Endothelial cell of umbilical vein (primary cell): ENCODE data around the gene SIGLEC9. TPM values are rescaled to one million over a fixed set of nuclear protein-coding genes. Genes with fewer than 3 reads are reported as not detected.

Experiments used
- BruUV-seq: library from RNA; stranded (reverse); fragments of 400-500 nt; replicated peaks from 2 replicates; lab custom pipeline; 2021; lab: Mats Ljungman, UMichigan
- CTCF ChIA-PET: fragments of 300-600, 350-600 bp; sonication (Branson Sonifier 250); formaldehyde crosslinking; loops from one replicate; lab custom pipeline; 2021; ENCODE audit warnings: antibody characterized with exemption, inconsistent platforms; lab: Charles Lee
- POLR2A ChIA-PET: fragments of 300-600, 350-600 bp; sonication (Branson Sonifier 250); formaldehyde crosslinking; loops from one replicate; lab custom pipeline; 2021; ENCODE audit warnings: antibody characterized with exemption, inconsistent platforms; lab: Charles Lee
- DNase-seq: peaks from one replicate; pipeline ENCODE4 v3.0.0-alpha.2; 2011; ENCODE audit warnings: low read depth, low spot score
- FAIRE-seq: peaks from 2 replicates; lab custom pipeline; 2011; peaks lifted over from hg19 to GRCh38; lab: Jason Lieb, UNC
- H2AFZ ChIP-seq: 2 replicates; pipeline ENCODE4 v1.6.0; 2012; ENCODE audit warnings: low read depth, low read length, control low read depth, inconsistent platforms
- H3K27ac ChIP-seq: 2 replicates; pipeline ENCODE4 v1.5.1; 2011; ENCODE audit warnings: low read depth, mild to moderate bottlenecking, control low read depth, low read length, moderate library complexity; ENCODE audit not compliant: insufficient read depth
- H3K27me3 ChIP-seq, 2 experiments: 2 replicates each; pipeline versions ENCODE4 v1.6.0 to v1.6.1; 2011; ENCODE audit warnings: low read length in 2 of 2, mixed read lengths in 1 of 2; ENCODE audit not compliant: control insufficient read depth in 2 of 2, insufficient read depth in 2 of 2
- H3K36me3 ChIP-seq, 2 experiments: 2 replicates in 1 of 2; 3 replicates in 1 of 2; pipeline ENCODE4 v1.5.1; 2011; ENCODE audit warnings: low read length in 2 of 2, mild to moderate bottlenecking in 1 of 2, moderate library complexity in 1 of 2; ENCODE audit not compliant: control insufficient read depth in 2 of 2, insufficient read depth in 2 of 2; ENCODE audit errors: extremely low read depth in 1 of 2
- H3K4me1 ChIP-seq: 3 replicates; pipeline ENCODE4 v1.5.1; 2011; ENCODE audit warnings: mild to moderate bottlenecking, low read length; ENCODE audit not compliant: control insufficient read depth, insufficient read depth; ENCODE audit errors: extremely low read depth
- H3K4me2 ChIP-seq: 2 replicates; pipeline ENCODE4 v1.6.1; 2011; ENCODE audit warnings: low read length, control low read depth, mixed read lengths; ENCODE audit not compliant: insufficient read depth
- H3K4me3 ChIP-seq, 3 experiments: fragments of 200-600 bp in 1 of 3; sonication (generic), shearing (Covaris generic) in 1 of 3; replicated peaks in 1 of 3; 2 replicates each; pipeline ENCODE4 v1.5.1; 2011 to 2016; ENCODE audit warnings: control low read depth in 3 of 3, low read length in 3 of 3, mild to moderate bottlenecking in 2 of 3, inconsistent platforms in 1 of 3, low read depth in 1 of 3, moderate library complexity in 1 of 3; ENCODE audit not compliant: insufficient read depth in 1 of 3
- H3K79me2 ChIP-seq: 2 replicates; pipeline ENCODE4 v1.6.0; 2012; ENCODE audit warnings: low read length, inconsistent platforms; ENCODE audit not compliant: control insufficient read depth, insufficient read depth
- H3K9ac ChIP-seq: replicated peaks from 2 replicates; pipeline ENCODE3; 2011; ENCODE audit warnings: low read length, control low read depth; ENCODE audit not compliant: insufficient read depth; ENCODE audit errors: extremely low read depth
- H3K9me1 ChIP-seq: replicated peaks from 3 replicates; pipeline ENCODE4 v1.6.0; 2011; ENCODE audit warnings: mild to moderate bottlenecking, low read length; ENCODE audit not compliant: control insufficient read depth, insufficient read depth; ENCODE audit errors: extremely low read depth
- H3K9me3 ChIP-seq: replicated peaks from 2 replicates; pipeline ENCODE4 v1.5.1; 2012; ENCODE audit warnings: low read length, inconsistent platforms; ENCODE audit not compliant: control insufficient read depth, insufficient read depth
- H4K20me1 ChIP-seq: replicated peaks from 2 replicates; pipeline ENCODE3; 2011; ENCODE audit warnings: mild to moderate bottlenecking, low read length; ENCODE audit not compliant: control insufficient read depth, insufficient read depth; ENCODE audit errors: extremely low read depth
- FOS ChIP-seq: IDR thresholded peaks from 2 replicates; pipeline ENCODE4 v1.6.1; 2011; ENCODE audit warnings: mild to moderate bottlenecking, low read length, moderate library complexity, borderline replicate concordance; ENCODE audit not compliant: insufficient read depth
- JUN ChIP-seq: IDR thresholded peaks from 2 replicates; pipeline ENCODE4 v1.6.1; 2011; ENCODE audit warnings: borderline replicate concordance, low read depth; ENCODE audit not compliant: insufficient read length, insufficient read depth
- POLR2A ChIP-seq: IDR thresholded peaks from 2 replicates; pipeline ENCODE4 v1.6.1; 2012; ENCODE audit warnings: low read depth, mild to moderate bottlenecking, control low read depth, low read length
- POLR2AphosphoS5 ChIP-seq: IDR thresholded peaks from 2 replicates; pipeline ENCODE4 v1.6.1; 2012; ENCODE audit warnings: low read depth, mild to moderate bottlenecking, control low read depth, low read length, moderate library complexity; ENCODE audit not compliant: insufficient read depth
- dilution Hi-C: fragments of 300-500 bp; cut with MboI; formaldehyde crosslinking; loops from one replicate; pipeline ENCODE4 v1.15.0; 2019; ENCODE audit warnings: low sequenced_read_pairs; ENCODE audit not compliant: extremely low pct_ligation_motif_present
- intact Hi-C: fragments of 100-400 bp; cut with micrococcal nuclease; formaldehyde crosslinking; loops from one replicate; pipeline ENCODE4 v1.10.0; 2022
- polyA plus RNA-seq, 4 experiments: library from polyadenylated mRNA; depleted of rRNA in 3 of 4; stranded (reverse) in 3 of 4; unstranded in 1 of 4; fragments of >200 nt; gene quantifications; 2 replicates each; pipeline versions ENCODE4 v1.2.1 to v1.2.3, GENCODE V29; 2011 to 2012; ENCODE audit warnings: missing spikeins in 1 of 4
- total RNA-seq: library from RNA; stranded (reverse); gene quantifications from 2 replicates; pipeline ENCODE4 v1.2.3, GENCODE V29; 2021
- TF ChIP-seq, protein P1 (sequence below): IDR thresholded peaks from 2 replicates; pipeline ENCODE4 v1.6.1; 2011; ENCODE audit not compliant: insufficient read depth, insufficient read length

Gene SIGLEC9
- total and polyA plus RNA-seq, 2 donors (not counting 3 experiments of a cell fraction or from before 2014, with no cell fraction given) = not detected

DNA sequence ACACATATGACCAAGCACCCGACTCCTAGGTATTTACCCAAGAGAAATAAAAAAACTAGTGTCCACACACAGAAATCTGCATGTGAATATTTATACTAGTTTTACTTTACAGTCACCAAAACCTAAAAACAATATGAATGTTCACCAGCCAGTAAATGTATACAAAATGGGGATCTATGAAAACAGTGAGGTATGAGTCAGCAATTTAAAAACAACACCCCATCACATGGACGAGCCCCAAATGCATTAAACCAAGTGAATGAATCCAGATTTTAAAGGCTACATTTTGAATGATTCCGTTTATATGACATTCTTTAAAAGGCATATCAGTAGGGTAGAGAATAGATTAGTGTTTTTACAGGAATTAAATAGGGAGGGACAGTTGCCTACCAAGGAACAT is 39.5 kb downstream of the SIGLEC9 start:
- Histone ChIP-seq H3K9me3 (no peaks in the 10 kb centered on the region), H4K20me1 (no peaks in the 10 kb centered on the region), H3K4me3 (no peak overlapping the region), H3K27me3 (peaks cover 0 to 4% of the 10 kb centered on the region in 2 experiments), H3K9ac (no peak overlapping the region), H3K4me1 (no peaks in the 10 kb centered on the region), H3K79me2 (no peaks in the 10 kb centered on the region), H3K27ac (no peak overlapping the region), H3K36me3 (no peaks in the 10 kb centered on the region), H3K4me2 (no peak overlapping the region), H2AFZ (no peak overlapping the region), H3K9me1 (no peaks in the 10 kb centered on the region)
- intact Hi-C loops = no loop called here
- no peak for DNase-seq
- CTCF ChIA-PET = no interaction called here
- TF ChIP-seq POLR2A (no peak), JUN (no peak), POLR2AphosphoS5 (no peak)
- TF ChIP-seq, protein P1, sequence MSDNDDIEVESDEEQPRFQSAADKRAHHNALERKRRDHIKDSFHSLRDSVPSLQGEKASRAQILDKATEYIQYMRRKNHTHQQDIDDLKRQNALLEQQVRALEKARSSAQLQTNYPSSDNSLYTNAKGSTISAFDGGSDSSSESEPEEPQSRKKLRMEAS = no peak
- BruUV-seq = no TSS peak
- POLR2A ChIA-PET = no interaction called here
- dilution Hi-C loops = no loop called here
- no peak for FAIRE-seq

DNA sequence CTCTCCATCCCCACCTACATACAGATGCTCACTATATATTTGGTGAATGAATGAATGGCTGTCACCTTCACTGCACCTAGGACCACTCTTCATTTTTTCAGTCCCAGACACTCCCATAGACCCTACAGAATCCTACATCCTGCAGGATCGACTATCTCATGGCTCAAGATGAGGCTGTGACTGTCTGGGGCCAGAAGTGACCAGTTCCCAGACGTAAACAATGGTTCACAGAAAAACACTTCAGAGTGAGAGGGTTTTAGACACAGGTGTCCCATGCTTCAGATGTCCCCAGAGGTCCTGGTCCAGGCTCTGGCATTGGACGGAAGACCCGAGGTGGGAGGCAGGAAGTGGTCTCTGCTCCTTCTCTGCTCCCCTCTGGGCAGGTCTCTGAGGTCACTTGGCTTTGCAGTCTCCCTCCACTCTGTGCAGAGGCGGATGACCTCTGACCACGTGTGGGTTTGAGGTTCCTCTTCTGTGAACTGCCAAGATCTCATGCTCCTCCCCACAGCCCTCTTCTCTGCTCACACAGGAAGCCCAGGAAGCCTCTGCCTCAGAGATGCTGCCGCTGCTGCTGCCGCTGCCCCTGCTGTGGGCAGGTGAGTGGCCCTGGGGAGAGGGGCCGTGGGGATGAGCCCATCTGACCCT is 42.3 kb downstream of the SIGLEC9 start:
- H3K4me2 ChIP-seq = no peak overlapping the region
- H3K27me3 ChIP-seq = peaks cover 0 to 4% of the 10 kb centered on the region in 2 experiments
- H4K20me1 ChIP-seq = no peaks in the 10 kb centered on the region
- no peaks in the 10 kb centered on the region for H3K9me1 ChIP-seq
- ChIA-PET POLR2A (no interaction called here), CTCF (no interaction called here)
- no peak overlapping the region for H3K9ac ChIP-seq
- H3K9me3 ChIP-seq = no peaks in the 10 kb centered on the region
- no peaks in the 10 kb centered on the region for H3K79me2 ChIP-seq
- dilution Hi-C loops = no loop called here
- FAIRE-seq (no peak), DNase-seq (no peak)
- intact Hi-C loops = no loop called here
- H3K27ac ChIP-seq = no peak overlapping the region
- TF ChIP-seq FOS = no peak
- TF ChIP-seq, protein P1 = no peak
- H2AFZ ChIP-seq = no peak overlapping the region
- BruUV-seq = no TSS peak
- H3K4me1 ChIP-seq = no peaks in the 10 kb centered on the region
- no peak overlapping the region for H3K4me3 ChIP-seq
- no peaks in the 10 kb centered on the region for H3K36me3 ChIP-seq
